Renal pelvis (tissue), 4 donors: ENCODE results near the gene SLAMF7. TPM values are rescaled to one million over a fixed set of nuclear protein-coding genes. Genes with fewer than 3 reads are reported as not detected.

Source experiments
- DNase-seq: peaks from one replicate; pipeline ENCODE4 v3.0.0-alpha.2; 2013
- polyA plus RNA-seq, 3 donors: library from polyadenylated mRNA; unstranded; fragments of 120-200 nt; gene quantifications; one replicate each; pipeline ENCODE4 v1.2.1, GENCODE V29; 2013; ENCODE audit not compliant: insufficient read length in 3 of 3

The SLAMF7 gene
- polyA plus RNA-seq, 3 donors: 0.30 to 0.43 (median 0.36) TPM

- DNase-seq: no peak
Observed at GRCh38 chr1:160745551-160745950, 6.5 kb downstream of the SLAMF7 start.

- no peak for DNase-seq
Observed at GRCh38 chr1:160746836-160747500, 7.9 kb downstream of the SLAMF7 start.

GRCh38 chr1:160747717-160748116 lies 8.7 kb downstream of the SLAMF7 start:
- no peak for DNase-seq

- DNase-seq: no peak
Observed at GRCh38 chr1:160748181-160748877, 9.3 kb downstream of the SLAMF7 start.

GRCh38 chr1:160748878-160749269 lies 9.8 kb downstream of the SLAMF7 start:
- no peak for DNase-seq

- DNase-seq: no peak
Observed at GRCh38 chr1:160750608-160751007, 11.6 kb downstream of the SLAMF7 start.

- DNase-seq: no peak
Observed at GRCh38 chr1:160752406-160752805, 13.4 kb downstream of the SLAMF7 start.

- no peak for DNase-seq
Observed at GRCh38 chr1:160752924-160753323, 13.9 kb downstream of the SLAMF7 start.

GRCh38 chr1:160753594-160753993 lies 14.5 kb downstream of the SLAMF7 start:
- DNase-seq: no peak

GRCh38 chr1:160755461-160755860 lies 16.4 kb downstream of the SLAMF7 start:
- no peak for DNase-seq

- DNase-seq: no peak
Observed at GRCh38 chr1:160755911-160756848, 17.1 kb downstream of the SLAMF7 start.

- no peak for DNase-seq
Observed at GRCh38 chr1:160756849-160757201, 17.8 kb downstream of the SLAMF7 start.

- no peak for DNase-seq
Observed at GRCh38 chr1:160758521-160758920, 19.5 kb downstream of the SLAMF7 start.

- no peak for DNase-seq
Observed at GRCh38 chr1:160759740-160760139, 20.7 kb downstream of the SLAMF7 start.

GRCh38 chr1:160761046-160761445 lies 22.0 kb downstream of the SLAMF7 start:
- no peak for DNase-seq

- DNase-seq: no peak
Observed at GRCh38 chr1:160761886-160762285, 22.8 kb downstream of the SLAMF7 start.

- no peak for DNase-seq
Observed at GRCh38 chr1:160763993-160764392, 24.9 kb downstream of the SLAMF7 start.

GRCh38 chr1:160767395-160768294 lies 28.6 kb downstream of the SLAMF7 start:
- no peak for DNase-seq

GRCh38 chr1:160768295-160768657 lies 29.2 kb downstream of the SLAMF7 start:
- no peak for DNase-seq

GRCh38 chr1:160772331-160772730 lies 33.3 kb downstream of the SLAMF7 start:
- DNase-seq: no peak

GRCh38 chr1:160773093-160773492 lies 34.0 kb downstream of the SLAMF7 start:
- DNase-seq: no peak
